Gastroesophageal sphincter (tissue), 4 donors: ENCODE results near the gene MRTFB. TPM values are rescaled to one million over a fixed set of nuclear protein-coding genes. Genes with fewer than 3 reads are reported as not detected.
"Not testable (repeated sequence)": the region's sequence is repeated elsewhere in the genome, so short reads cannot be mapped to it uniquely, and the experiment has no call there.

ENCODE experiments used
- ATAC-seq: fragments of 150-250 bp; one replicate; pipeline ENCODE4 v1.9.1; 2016; ENCODE audit warnings: mild to moderate bottlenecking, moderate library complexity
- H3K27ac ChIP-seq, 4 donors: fragments of 200-600 bp; sonication (generic) in 3 of 4; 1 replicate in 3 of 4; 2 replicates in 1 of 4; pipeline ENCODE4 v1.5.1; 2016 to 2019
- H3K27me3 ChIP-seq: fragments of 200-600 bp; sonication (generic); one replicate; pipeline ENCODE4 v1.5.1; 2019
- H3K36me3 ChIP-seq, 2 donors: fragments of 200-600 bp; sonication (generic); one replicate each; pipeline ENCODE4 v1.5.1; 2019; ENCODE audit warnings: control low read depth in 1 of 2
- H3K4me1 ChIP-seq, 3 donors: fragments of 200-600 bp; sonication (generic); 1 replicate in 2 of 3; 2 replicates in 1 of 3; pipeline ENCODE4 v1.5.1; 2016 to 2019; ENCODE audit warnings: control low read depth in 2 of 3
- H3K4me3 ChIP-seq, 2 donors: fragments of 200-600 bp; sonication (generic); one replicate each; pipeline ENCODE4 v1.5.1; 2019; ENCODE audit warnings: mild to moderate bottlenecking in 1 of 2, moderate library complexity in 1 of 2
- H3K9me3 ChIP-seq, 3 donors: fragments of 200-600 bp; sonication (generic); one replicate each; pipeline ENCODE4 v1.5.1; 2017 to 2019; ENCODE audit warnings: control low read depth in 2 of 3
- EP300 ChIP-seq: sonication (generic); formaldehyde crosslinking; IDR thresholded peaks from one replicate; pipeline ENCODE4 v1.6.1; 2017; ENCODE audit warnings: antibody characterized with exemption, mild to moderate bottlenecking
- POLR2A ChIP-seq, 2 donors: fragments of 450-650 bp; IDR thresholded peaks; one replicate each; pipeline ENCODE4 v1.6.1; 2017; ENCODE audit warnings: antibody characterized with exemption in 2 of 2, mild to moderate bottlenecking in 2 of 2, moderate library complexity in 1 of 2
- POLR2AphosphoS5 ChIP-seq: sonication (generic); formaldehyde crosslinking; IDR thresholded peaks from one replicate; pipeline ENCODE4 v1.6.1; 2017; ENCODE audit warnings: antibody characterized with exemption
- WGBS, 2 donors: methylation state at CpG; one replicate each; pipeline ENCODE4 v1.1.5; 2018; ENCODE audit warnings: low coverage in 1 of 2; 5-methylcytosine and 5-hydroxymethylcytosine counted together
- total RNA-seq, 4 donors: library from RNA; depleted of rRNA; stranded (reverse); fragments of >200 nt; gene quantifications; one replicate each; pipeline ENCODE4 v1.1.0, GENCODE V29; 2016
- TF ChIP-seq, protein P1 (sequence below), 4 experiments: fragments of 200-600 bp in 2 of 4; fragments of 450-650 bp in 2 of 4; sonication (generic) in 1 of 4; IDR thresholded peaks; one replicate each; pipeline ENCODE4 v1.5.1; 2017 to 2019; ENCODE audit warnings: antibody characterized with exemption in 4 of 4, mild to moderate bottlenecking in 2 of 4, moderate library complexity in 2 of 4

Gene MRTFB
- total RNA-seq, 4 donors from 2014 or later, result 38.8 to 53.1 (median 41.1) TPM

GRCh38 chr16:14181371-14182050 is 110.4 kb downstream of the MRTFB start:
- no peaks in the 10 kb centered on the region for H3K9me3 ChIP-seq
- no peaks in the 10 kb centered on the region for H3K36me3 ChIP-seq
- H3K4me1 ChIP-seq, result peaks cover 4 to 42% (median 6%) of the 10 kb centered on the region in 3 donors
- H3K4me3 ChIP-seq, result no peak overlapping the region
- TF ChIP-seq POLR2AphosphoS5 (no peak), EP300 (no peak), POLR2A (IDR thresholded peaks at IDR 0.05) (no peak)
- TF ChIP-seq, protein P1, sequence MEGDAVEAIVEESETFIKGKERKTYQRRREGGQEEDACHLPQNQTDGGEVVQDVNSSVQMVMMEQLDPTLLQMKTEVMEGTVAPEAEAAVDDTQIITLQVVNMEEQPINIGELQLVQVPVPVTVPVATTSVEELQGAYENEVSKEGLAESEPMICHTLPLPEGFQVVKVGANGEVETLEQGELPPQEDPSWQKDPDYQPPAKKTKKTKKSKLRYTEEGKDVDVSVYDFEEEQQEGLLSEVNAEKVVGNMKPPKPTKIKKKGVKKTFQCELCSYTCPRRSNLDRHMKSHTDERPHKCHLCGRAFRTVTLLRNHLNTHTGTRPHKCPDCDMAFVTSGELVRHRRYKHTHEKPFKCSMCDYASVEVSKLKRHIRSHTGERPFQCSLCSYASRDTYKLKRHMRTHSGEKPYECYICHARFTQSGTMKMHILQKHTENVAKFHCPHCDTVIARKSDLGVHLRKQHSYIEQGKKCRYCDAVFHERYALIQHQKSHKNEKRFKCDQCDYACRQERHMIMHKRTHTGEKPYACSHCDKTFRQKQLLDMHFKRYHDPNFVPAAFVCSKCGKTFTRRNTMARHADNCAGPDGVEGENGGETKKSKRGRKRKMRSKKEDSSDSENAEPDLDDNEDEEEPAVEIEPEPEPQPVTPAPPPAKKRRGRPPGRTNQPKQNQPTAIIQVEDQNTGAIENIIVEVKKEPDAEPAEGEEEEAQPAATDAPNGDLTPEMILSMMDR (IDR thresholded peaks at IDR 0.05), result no peak
- no peak overlapping the region for H3K27ac ChIP-seq
- no peak for ATAC-seq
- H3K27me3 ChIP-seq, result no peaks in the 10 kb centered on the region
- WGBS, 2 donors, result 62 to 64% methylated on average over 1 to 2 of the region's 2 CpGs

DNA sequence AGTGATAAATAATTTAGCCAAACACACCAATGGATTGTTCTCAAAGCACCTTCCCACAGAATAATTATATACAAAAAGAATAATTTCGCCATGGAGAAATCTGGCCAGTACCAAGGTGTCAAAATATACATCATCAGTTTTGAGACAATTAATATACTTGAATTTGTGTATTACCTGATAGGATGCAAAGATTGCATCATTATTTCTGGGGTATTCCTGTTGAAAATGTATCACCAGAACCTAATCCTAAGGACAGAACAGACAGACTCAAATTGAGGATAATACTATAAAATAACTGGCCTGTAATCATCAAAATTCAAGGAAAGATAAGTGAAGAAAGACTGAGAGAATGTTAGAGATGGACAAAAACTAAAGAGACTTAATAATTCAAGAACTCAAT is 111.9 kb downstream of the MRTFB start:
- WGBS, 2 donors, result 90 to 100% methylated on average over 1 of the region's 1 CpG
- no peak overlapping the region for H3K27ac ChIP-seq
- H3K9me3 ChIP-seq, result no peaks in the 10 kb centered on the region
- H3K27me3 ChIP-seq, result no peaks in the 10 kb centered on the region
- H3K4me1 ChIP-seq, result peaks cover 4 to 57% (median 6%) of the 10 kb centered on the region in 3 donors
- H3K4me3 ChIP-seq, result no peak overlapping the region
- ATAC-seq, result no peak
- H3K36me3 ChIP-seq, result no peaks in the 10 kb centered on the region
- TF ChIP-seq POLR2AphosphoS5 (no peak), EP300 (no peak), POLR2A (IDR thresholded peaks at IDR 0.05) (no peak)
- TF ChIP-seq, protein P1 (IDR thresholded peaks at IDR 0.05), result no peak

DNA sequence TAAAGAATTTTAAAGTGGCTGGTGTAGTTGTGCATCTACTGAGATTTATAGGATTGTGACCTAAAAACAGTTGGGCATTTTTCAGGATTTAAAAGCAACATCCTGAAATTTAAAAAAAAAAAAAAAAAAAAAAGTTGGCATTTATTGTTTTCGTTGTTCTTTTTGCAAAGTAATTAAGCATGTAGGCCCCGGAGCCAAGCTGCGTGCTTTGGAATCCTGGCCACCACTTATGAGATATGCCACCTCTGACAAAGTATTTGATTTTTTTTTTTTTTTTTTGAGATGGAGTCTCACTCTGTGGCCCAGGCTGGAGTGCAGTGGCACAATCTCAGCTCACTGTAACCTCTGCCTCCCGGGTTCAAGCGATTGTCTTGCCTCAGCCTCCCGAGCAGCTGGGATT is 112.8 kb downstream of the MRTFB start:
- peaks cover 4 to 57% (median 6%) of the 10 kb centered on the region in 3 donors for H3K4me1 ChIP-seq
- not testable (repeated sequence) for H3K9me3 ChIP-seq, H3K4me3 ChIP-seq, H3K27me3 ChIP-seq, ATAC-seq, H3K36me3 ChIP-seq, H3K27ac ChIP-seq
- WGBS, 2 donors, result 70 to 90% methylated on average over 3 to 6 of the region's 6 CpGs

DNA sequence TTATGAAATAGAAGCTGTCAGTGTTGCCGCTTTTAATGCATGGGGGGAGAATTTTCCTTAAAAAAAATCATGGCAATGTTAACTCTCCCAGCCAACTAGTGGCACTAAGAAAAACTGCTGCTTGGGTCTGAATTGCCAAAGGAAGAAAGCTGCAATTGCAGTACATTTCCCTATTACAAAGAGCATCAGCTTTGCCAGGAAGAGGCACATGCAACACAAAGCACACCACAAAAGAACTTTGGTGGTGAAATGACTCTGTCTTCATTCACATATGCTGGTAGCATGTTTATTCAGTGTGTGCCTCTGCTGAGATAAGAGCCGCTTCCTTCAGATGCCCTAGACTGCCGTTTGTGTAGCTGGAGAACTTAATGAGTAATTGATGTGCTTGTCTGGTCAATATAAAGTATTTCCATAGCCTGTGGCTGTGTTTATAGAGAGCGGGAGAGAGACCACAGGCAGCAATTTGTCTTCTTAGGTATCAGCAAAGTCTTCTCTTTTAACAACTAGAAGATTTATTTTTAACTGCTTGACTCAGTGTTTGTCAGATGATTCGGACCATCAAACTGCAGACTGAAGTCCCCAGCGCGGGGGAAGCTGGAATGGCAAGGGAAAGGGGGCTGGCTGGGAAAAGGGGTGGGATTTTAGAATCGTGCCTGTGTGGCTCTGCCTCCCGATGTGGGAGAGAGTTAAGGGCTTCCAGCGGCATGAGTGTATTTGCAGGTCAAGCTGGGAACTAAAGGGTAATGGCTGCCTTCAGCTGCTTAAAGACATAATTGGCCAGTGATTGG is 115.1 kb downstream of the MRTFB start:
- Histone ChIP-seq H3K4me3 (peak overlapping the region; percentile 31 to 49), H3K9me3 (no peaks in the 10 kb centered on the region), H3K27me3 (no peaks in the 10 kb centered on the region), H3K36me3 (no peaks in the 10 kb centered on the region), H3K4me1 (peaks cover 4 to 61% (median 6%) of the 10 kb centered on the region in 3 donors), H3K27ac (peak overlapping the region; percentile 39 to 78 (median 72))
- TF ChIP-seq, protein P1 (IDR thresholded peaks at IDR 0.05), result peak; percentile 54 to 76 (median 67)
- TF ChIP-seq POLR2AphosphoS5, result peak; percentile 34
- TF ChIP-seq EP300, result no peak
- no peak for TF ChIP-seq POLR2A (IDR thresholded peaks at IDR 0.05)
- 4 to 5% methylated on average over 7 to 10 of the region's 10 CpGs for WGBS, 2 donors
- peak; percentile 75 for ATAC-seq

GRCh38 chr16:14186795-14187221 is 115.7 kb downstream of the MRTFB start:
- no peak for TF ChIP-seq POLR2A (IDR thresholded peaks at IDR 0.05)
- TF ChIP-seq EP300, result no peak
- no peak for TF ChIP-seq POLR2AphosphoS5
- TF ChIP-seq, protein P1 (IDR thresholded peaks at IDR 0.05), result no peak
- Histone ChIP-seq H3K27me3 (no peaks in the 10 kb centered on the region), H3K9me3 (no peaks in the 10 kb centered on the region), H3K27ac (peak overlapping the region; percentile 39 to 78 (median 72)), H3K36me3 (no peaks in the 10 kb centered on the region), H3K4me1 (peaks cover 4 to 55% (median 6%) of the 10 kb centered on the region in 3 donors), H3K4me3 (peak overlapping the region; percentile 31 to 49)
- no peak for ATAC-seq
- 0 to 23% methylated on average over 5 of the region's 5 CpGs for WGBS, 2 donors
